K562 (cell line): ENCODE results near the gene CNTN4. TPM values are rescaled to one million over a fixed set of nuclear protein-coding genes. Genes with fewer than 3 reads are reported as not detected.

Experiments
- ATAC-seq: fragments of 200-7000 bp; cut with Tn5 transposase; 3 replicates; pipeline ENCODE4 v1.9.1; 2020; ENCODE audit warnings: moderate library complexity
- BruUV-seq: library from RNA; stranded (reverse); fragments of 400-500 nt; replicated peaks from 2 replicates; lab custom pipeline; 2021; lab: Mats Ljungman, UMichigan
- CTCF ChIA-PET: fragments of 300-600 bp; formaldehyde crosslinking; extraction: SDS; loops from one replicate; lab custom pipeline; 2021; ENCODE audit warnings: low intra/inter-chr PET ratio; lab: Yijun Ruan, JAX
- POLR2A ChIA-PET: fragments of 300-600, 350-650 bp; sonication (Branson Sonifier 250); formaldehyde crosslinking; extraction: SDS; loops from one replicate; lab custom pipeline; 2021; ENCODE audit warnings: antibody characterized with exemption, inconsistent platforms; lab: Yijun Ruan, JAX
- DNase-seq, 4 experiments: peaks; one replicate each; pipeline versions ENCODE4 v3.0.0 to v3.0.0-alpha.2; 2011 to 2018; ENCODE audit warnings: low spot score in 3 of 4, mixed read lengths in 3 of 4; ENCODE audit errors: extremely low read depth in 1 of 4
- FAIRE-seq: peaks from 2 replicates; lab custom pipeline; 2011; peaks lifted over from hg19 to GRCh38; lab: Jason Lieb, UNC
- H2AFZ ChIP-seq: 2 replicates; pipeline ENCODE4 v1.6.0; 2011; ENCODE audit warnings: low read depth, low read length, control low read depth, inconsistent platforms
- H3K27ac ChIP-seq: fragments of 200-600 bp; 3 replicates; pipeline ENCODE4 v1.8.0; 2011; ENCODE audit warnings: low read depth, mild to moderate bottlenecking, control low read depth, inconsistent platforms, low read length, moderate library complexity, mixed read lengths; ENCODE audit errors: extremely low read depth
- H3K27me3 ChIP-seq, 2 experiments: fragments of 300-600 bp in 1 of 2; 2 replicates in 1 of 2; 3 replicates in 1 of 2; pipeline versions ENCODE4 v1.6.0 to v1.8.0; 2011; ENCODE audit warnings: inconsistent platforms in 2 of 2, low read length in 2 of 2, mild to moderate bottlenecking in 1 of 2, mixed read lengths in 1 of 2, moderate library complexity in 1 of 2; ENCODE audit not compliant: control insufficient read depth in 2 of 2, insufficient read depth in 2 of 2
- H3K36me3 ChIP-seq: fragments of 300-600 bp; 3 replicates; pipeline ENCODE4 v1.8.0; 2011; ENCODE audit warnings: mild to moderate bottlenecking, low read length, inconsistent platforms; ENCODE audit not compliant: control insufficient read depth, insufficient read depth
- H3K4me1 ChIP-seq, 2 experiments: fragments of 200-600 bp in 1 of 2; replicated peaks in 1 of 2; 2 replicates in 1 of 2; 3 replicates in 1 of 2; pipeline versions ENCODE4 v1.5.1 to v1.8.0; 2011; ENCODE audit warnings: inconsistent platforms in 2 of 2, low read length in 2 of 2, mild to moderate bottlenecking in 1 of 2, mixed read lengths in 1 of 2, moderate library complexity in 1 of 2; ENCODE audit not compliant: control insufficient read depth in 2 of 2, insufficient read depth in 2 of 2
- H3K4me2 ChIP-seq: 2 replicates; pipeline ENCODE4 v1.6.1; 2011; ENCODE audit warnings: low read length, control low read depth, inconsistent platforms, mixed read lengths; ENCODE audit not compliant: insufficient read depth
- H3K4me3 ChIP-seq: fragments of 200-600 bp; sonication (generic), shearing (Covaris generic); 2 replicates; pipeline ENCODE4 v1.5.1; 2016; ENCODE audit warnings: control low read depth, inconsistent platforms
- H3K79me2 ChIP-seq: fragments of 200-600 bp; 3 replicates; pipeline ENCODE4 v1.8.0; 2011; ENCODE audit warnings: low read length, inconsistent platforms; ENCODE audit not compliant: control insufficient read depth, insufficient read depth
- H3K9ac ChIP-seq, 2 experiments: 2 replicates each; pipeline versions ENCODE4 v1.6.0 to v1.6.1; 2011; ENCODE audit warnings: low read depth in 2 of 2, low read length in 2 of 2, control low read depth in 1 of 2, inconsistent platforms in 1 of 2, mild to moderate bottlenecking in 1 of 2, mixed read lengths in 1 of 2; ENCODE audit not compliant: insufficient read depth in 1 of 2
- H3K9me1 ChIP-seq: one replicate; pipeline ENCODE4 v1.6.0; 2011; ENCODE audit warnings: inconsistent platforms, mild to moderate bottlenecking, low read length, moderate library complexity; ENCODE audit not compliant: control insufficient read depth, insufficient read depth
- H3K9me3 ChIP-seq: replicated peaks from 2 replicates; pipeline ENCODE4 v1.5.1; 2011; ENCODE audit warnings: low read depth, low read length, inconsistent platforms; ENCODE audit not compliant: control insufficient read depth, insufficient read depth
- H4K20me1 ChIP-seq: replicated peaks from 2 replicates; pipeline ENCODE4 v1.6.1; 2011; ENCODE audit warnings: low read length, inconsistent platforms, mixed read lengths; ENCODE audit not compliant: control insufficient read depth, insufficient read depth
- KLF13 ChIP-seq: fragments of 450-650 bp; IDR thresholded peaks from 2 replicates; pipeline ENCODE4 v1.6.1; 2016; ENCODE audit warnings: missing genetic modification characterization, low read depth, mild to moderate bottlenecking, missing compliant biosample characterization, moderate library complexity, borderline replicate concordance
- MCM5 ChIP-seq: fragments of 450-650 bp; IDR thresholded peaks from 2 replicates; pipeline ENCODE4 v1.6.1; 2016; ENCODE audit warnings: low read depth
- SMAD2 ChIP-seq: fragments of 150-350 bp; IDR thresholded peaks from 2 replicates; pipeline ENCODE4 v1.6.1; 2014; ENCODE audit warnings: low read depth, mild to moderate bottlenecking, low read length
- SMARCC2 ChIP-seq: fragments of 450-650 bp; IDR thresholded peaks from 2 replicates; pipeline ENCODE4 v1.6.1; 2017; ENCODE audit warnings: antibody characterized with exemption, moderate library complexity, mild to moderate bottlenecking, low read depth
- SREBF1 ChIP-seq: fragments of 150-350 bp; IDR thresholded peaks from 2 replicates; pipeline ENCODE4 v1.6.1; 2014; ENCODE audit warnings: antibody characterized with exemption, low read depth, low read length, borderline replicate concordance
- STAG1 ChIP-seq: sonication (generic); formaldehyde crosslinking; IDR thresholded peaks from 2 replicates; pipeline ENCODE4 v1.5.0; 2020; ENCODE audit warnings: missing genetic modification reagents, borderline replicate concordance
- TGIF2 ChIP-seq: sonication (generic); formaldehyde crosslinking; IDR thresholded peaks from 2 replicates; pipeline ENCODE4 v1.8.1; 2022; ENCODE audit warnings: mild to moderate bottlenecking, missing genetic modification reagents, moderate library complexity
- ZFP36 ChIP-seq: fragments of 150-350 bp; IDR thresholded peaks from 2 replicates; pipeline ENCODE4 v1.6.1; 2018; ENCODE audit warnings: low read length, low read depth; ENCODE audit not compliant: partially characterized antibody
- ZNF274 ChIP-seq: IDR thresholded peaks from 2 replicates; pipeline ENCODE4 v1.6.1; 2011; ENCODE audit warnings: low read depth, mild to moderate bottlenecking, low read length, moderate library complexity, borderline replicate concordance
- WGBS: fragments of 100-300 bp; shearing (Covaris generic); methylation state at CpG from one replicate; pipeline ENCODE4 v1.1.6; 2016; ENCODE audit warnings: low coverage, mixed read lengths; ENCODE audit not compliant: insufficient coverage; ENCODE audit errors: missing lambda C conversion rate; 5-methylcytosine and 5-hydroxymethylcytosine counted together
- in situ Hi-C: fragments of 300-500 bp; cut with MboI; formaldehyde crosslinking; loops from 4 replicates; pipeline ENCODE4 v1.15.0; 2018; ENCODE audit warnings: inconsistent platforms, mixed read lengths
- intact Hi-C: fragments of 100-400 bp; cut with micrococcal nuclease; formaldehyde crosslinking; loops from 2 replicates; pipeline ENCODE4 v1.14.2; 2022
- polyA plus RNA-seq, 8 experiments: library from polyadenylated mRNA; depleted of rRNA in 4 of 8; stranded (reverse) in 5 of 8; unstranded in 3 of 8; fragments of >200 nt; fragmentation: Nextera tagmentation in 2 of 8; fragmentation: Illumina TruSeq in 1 of 8; extraction: Ambion mirVana in 2 of 8; extraction: Trizol in 1 of 8; gene quantifications; 2 replicates each; pipeline versions ENCODE4 v1.2.1 to v1.2.3, GENCODE V29; 2011 to 2014; ENCODE audit warnings: inconsistent platforms in 1 of 8, missing spikeins in 1 of 8
- total RNA-seq, 7 experiments: library from RNA; depleted of rRNA in 6 of 7; stranded (reverse); fragments of >200 nt in 6 of 7; fragmentation: Illumina TruSeq in 2 of 7; extraction: Trizol in 2 of 7; gene quantifications; 2 replicates each; pipeline versions ENCODE4 v1.2.1 to v1.2.3, GENCODE V29; 2011 to 2021; ENCODE audit warnings: low replicate concordance in 1 of 7
- TF ChIP-seq, protein P1 (sequence below): fragments of 450-650 bp; IDR thresholded peaks from 2 replicates; pipeline ENCODE4 v1.6.1; 2016; ENCODE audit warnings: low read depth, mild to moderate bottlenecking, moderate library complexity
- TF ChIP-seq, protein P2 (sequence below): sonication (generic); formaldehyde crosslinking; IDR thresholded peaks from 2 replicates; pipeline ENCODE4 v1.8.0; 2022; ENCODE audit warnings: mild to moderate bottlenecking, missing genetic modification reagents
- TF ChIP-seq, protein P3 (sequence below): IDR thresholded peaks from 2 replicates; pipeline ENCODE4 v1.6.1; 2016; ENCODE audit warnings: missing genetic modification characterization, missing compliant biosample characterization
- TF ChIP-seq, protein P4 (sequence below): fragments of 250-450 bp; sonication (Bioruptor Pico); IDR thresholded peaks from 2 replicates; pipeline ENCODE4 v1.8.0; 2022; ENCODE audit warnings: moderate library complexity, mild to moderate bottlenecking, inconsistent platforms
- TF ChIP-seq, protein P5 (sequence below), 3 experiments: fragments of 200-800 bp in 1 of 3; fragments of 250-450 bp in 1 of 3; fragments of 450-650 bp in 1 of 3; sonication (Bioruptor Pico) in 1 of 3; sonication (Bioruptor generic) in 1 of 3; formaldehyde crosslinking in 1 of 3; IDR thresholded peaks; 2 replicates each; pipeline versions ENCODE4 v1.6.1 to v1.8.0; 2016 to 2022; ENCODE audit warnings: mild to moderate bottlenecking in 2 of 3, missing genetic modification characterization in 2 of 3, missing compliant biosample characterization in 1 of 3, moderate library complexity in 1 of 3

The CNTN4 gene
- total and polyA plus RNA-seq, 9 of the 15 experiments (the other 6 are each of a cell fraction or from before 2014, with no cell fraction given), result not detected

DNA sequence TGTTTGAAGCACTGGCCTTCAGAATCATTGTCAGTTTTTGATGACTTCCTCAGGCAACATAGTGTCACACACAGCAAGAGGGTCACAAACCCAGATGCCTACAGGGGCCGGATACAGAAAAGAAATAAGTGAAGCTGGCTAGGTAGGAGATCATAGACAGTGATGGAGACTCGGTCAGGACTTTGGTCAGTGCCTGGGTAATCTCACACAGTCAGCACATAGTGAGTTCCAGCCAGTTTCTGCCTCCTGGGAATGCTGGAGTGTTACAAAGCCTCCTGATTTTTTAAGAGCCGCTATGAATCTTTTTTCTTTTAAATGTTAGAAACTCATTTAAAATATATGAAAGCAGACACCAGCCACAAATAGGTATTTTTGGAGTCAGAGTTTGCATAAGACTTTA lies 612.4 kb downstream of the CNTN4 start:
- no peak overlapping the region for H2AFZ ChIP-seq
- no peak for ATAC-seq
- no peaks in the 10 kb centered on the region; the same call in 1 of the 2 replicates for H3K9me3 ChIP-seq
- in situ Hi-C loops (no loop called here), intact Hi-C loops (no loop called here)
- H3K4me3 ChIP-seq, result no peak overlapping the region
- no peak overlapping the region for H3K4me2 ChIP-seq
- 3% methylated on average over 3 of the region's 3 CpGs for WGBS
- H3K4me1 ChIP-seq, result no peaks in the 10 kb centered on the region
- no TSS peak for BruUV-seq
- H3K27ac ChIP-seq, result no peak overlapping the region
- ChIA-PET POLR2A (no interaction called here), CTCF (no interaction called here)
- H3K36me3 ChIP-seq, result no peaks in the 10 kb centered on the region
- H3K79me2 ChIP-seq, result no peaks in the 10 kb centered on the region
- H4K20me1 ChIP-seq, result no peaks in the 10 kb centered on the region
- no peaks in the 10 kb centered on the region for H3K27me3 ChIP-seq
- no peaks in the 10 kb centered on the region for H3K9me1 ChIP-seq
- FAIRE-seq, result no peak
- DNase-seq, result no peak
- no peak overlapping the region for H3K9ac ChIP-seq
- TF ChIP-seq ZNF274 (no peak), SMAD2 (no peak), STAG1 (CRISPR knock-in tag) (no peak), TGIF2 (CRISPR knock-in tag) (no peak), SREBF1 (no peak), KLF13 (tag) (no peak), ZFP36 (no peak), SMARCC2 (no peak), MCM5 (no peak)
- TF ChIP-seq, protein P1, sequence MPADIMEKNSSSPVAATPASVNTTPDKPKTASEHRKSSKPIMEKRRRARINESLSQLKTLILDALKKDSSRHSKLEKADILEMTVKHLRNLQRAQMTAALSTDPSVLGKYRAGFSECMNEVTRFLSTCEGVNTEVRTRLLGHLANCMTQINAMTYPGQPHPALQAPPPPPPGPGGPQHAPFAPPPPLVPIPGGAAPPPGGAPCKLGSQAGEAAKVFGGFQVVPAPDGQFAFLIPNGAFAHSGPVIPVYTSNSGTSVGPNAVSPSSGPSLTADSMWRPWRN, result no peak
- TF ChIP-seq, protein P2, sequence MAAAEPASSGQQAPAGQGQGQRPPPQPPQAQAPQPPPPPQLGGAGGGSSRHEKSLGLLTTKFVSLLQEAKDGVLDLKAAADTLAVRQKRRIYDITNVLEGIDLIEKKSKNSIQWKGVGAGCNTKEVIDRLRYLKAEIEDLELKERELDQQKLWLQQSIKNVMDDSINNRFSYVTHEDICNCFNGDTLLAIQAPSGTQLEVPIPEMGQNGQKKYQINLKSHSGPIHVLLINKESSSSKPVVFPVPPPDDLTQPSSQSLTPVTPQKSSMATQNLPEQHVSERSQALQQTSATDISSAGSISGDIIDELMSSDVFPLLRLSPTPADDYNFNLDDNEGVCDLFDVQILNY, result no peak
- TF ChIP-seq, protein P3, sequence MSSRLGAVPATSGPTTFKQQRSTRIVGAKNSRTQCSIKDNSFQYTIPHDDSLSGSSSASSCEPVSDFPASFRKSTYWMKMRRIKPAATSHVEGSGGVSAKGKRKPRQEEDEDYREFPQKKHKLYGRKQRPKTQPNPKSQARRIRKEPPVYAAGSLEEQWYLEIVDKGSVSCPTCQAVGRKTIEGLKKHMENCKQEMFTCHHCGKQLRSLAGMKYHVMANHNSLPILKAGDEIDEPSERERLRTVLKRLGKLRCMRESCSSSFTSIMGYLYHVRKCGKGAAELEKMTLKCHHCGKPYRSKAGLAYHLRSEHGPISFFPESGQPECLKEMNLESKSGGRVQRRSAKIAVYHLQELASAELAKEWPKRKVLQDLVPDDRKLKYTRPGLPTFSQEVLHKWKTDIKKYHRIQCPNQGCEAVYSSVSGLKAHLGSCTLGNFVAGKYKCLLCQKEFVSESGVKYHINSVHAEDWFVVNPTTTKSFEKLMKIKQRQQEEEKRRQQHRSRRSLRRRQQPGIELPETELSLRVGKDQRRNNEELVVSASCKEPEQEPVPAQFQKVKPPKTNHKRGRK (tag), result no peak
- TF ChIP-seq, protein P4, sequence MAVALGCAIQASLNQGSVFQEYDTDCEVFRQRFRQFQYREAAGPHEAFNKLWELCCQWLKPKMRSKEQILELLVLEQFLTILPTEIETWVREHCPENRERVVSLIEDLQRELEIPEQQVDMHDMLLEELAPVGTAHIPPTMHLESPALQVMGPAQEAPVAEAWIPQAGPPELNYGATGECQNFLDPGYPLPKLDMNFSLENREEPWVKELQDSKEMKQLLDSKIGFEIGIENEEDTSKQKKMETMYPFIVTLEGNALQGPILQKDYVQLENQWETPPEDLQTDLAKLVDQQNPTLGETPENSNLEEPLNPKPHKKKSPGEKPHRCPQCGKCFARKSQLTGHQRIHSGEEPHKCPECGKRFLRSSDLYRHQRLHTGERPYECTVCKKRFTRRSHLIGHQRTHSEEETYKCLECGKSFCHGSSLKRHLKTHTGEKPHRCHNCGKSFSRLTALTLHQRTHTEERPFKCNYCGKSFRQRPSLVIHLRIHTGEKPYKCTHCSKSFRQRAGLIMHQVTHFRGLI, result no peak
- TF ChIP-seq, protein P5, sequence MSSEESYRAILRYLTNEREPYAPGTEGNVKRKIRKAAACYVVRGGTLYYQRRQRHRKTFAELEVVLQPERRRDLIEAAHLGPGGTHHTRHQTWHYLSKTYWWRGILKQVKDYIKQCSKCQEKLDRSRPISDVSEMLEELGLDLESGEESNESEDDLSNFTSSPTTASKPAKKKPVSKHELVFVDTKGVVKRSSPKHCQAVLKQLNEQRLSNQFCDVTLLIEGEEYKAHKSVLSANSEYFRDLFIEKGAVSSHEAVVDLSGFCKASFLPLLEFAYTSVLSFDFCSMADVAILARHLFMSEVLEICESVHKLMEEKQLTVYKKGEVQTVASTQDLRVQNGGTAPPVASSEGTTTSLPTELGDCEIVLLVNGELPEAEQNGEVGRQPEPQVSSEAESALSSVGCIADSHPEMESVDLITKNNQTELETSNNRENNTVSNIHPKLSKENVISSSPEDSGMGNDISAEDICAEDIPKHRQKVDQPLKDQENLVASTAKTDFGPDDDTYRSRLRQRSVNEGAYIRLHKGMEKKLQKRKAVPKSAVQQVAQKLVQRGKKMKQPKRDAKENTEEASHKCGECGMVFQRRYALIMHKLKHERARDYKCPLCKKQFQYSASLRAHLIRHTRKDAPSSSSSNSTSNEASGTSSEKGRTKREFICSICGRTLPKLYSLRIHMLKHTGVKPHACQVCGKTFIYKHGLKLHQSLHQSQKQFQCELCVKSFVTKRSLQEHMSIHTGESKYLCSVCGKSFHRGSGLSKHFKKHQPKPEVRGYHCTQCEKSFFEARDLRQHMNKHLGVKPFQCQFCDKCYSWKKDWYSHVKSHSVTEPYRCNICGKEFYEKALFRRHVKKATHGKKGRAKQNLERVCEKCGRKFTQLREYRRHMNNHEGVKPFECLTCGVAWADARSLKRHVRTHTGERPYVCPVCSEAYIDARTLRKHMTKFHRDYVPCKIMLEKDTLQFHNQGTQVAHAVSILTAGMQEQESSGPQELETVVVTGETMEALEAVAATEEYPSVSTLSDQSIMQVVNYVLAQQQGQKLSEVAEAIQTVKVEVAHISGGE (CRISPR knock-in tag; IDR thresholded peaks at IDR 0.05), result no peak
